Prostate gland (tissue), 2 donors: ENCODE measurements around the gene CDCA7L. TPM values are rescaled to one million over a fixed set of nuclear protein-coding genes. Genes with fewer than 3 reads are reported as not detected.
"Not testable (repeated sequence)": the region's sequence is repeated elsewhere in the genome, so short reads cannot be mapped to it uniquely, and the experiment has no call there.

ENCODE experiments used
- DNase-seq: peaks from one replicate; pipeline ENCODE4 v3.0.0-alpha.2; 2019; ENCODE audit warnings: low spot score
- H3K27ac ChIP-seq, 2 donors: fragments of 200-600 bp; sonication (generic); 2 replicates each; pipeline ENCODE4 v1.5.1; 2017 to 2019
- H3K27me3 ChIP-seq: fragments of 200-600 bp; sonication (generic); replicated peaks from 2 replicates; pipeline ENCODE4 v1.5.1; 2019; ENCODE audit not compliant: insufficient read depth
- H3K36me3 ChIP-seq, 2 donors: fragments of 200-600 bp; sonication (generic); 1 replicate in 1 of 2; 2 replicates in 1 of 2; pipeline versions ENCODE4 v1.5.1 to v1.8.1; 2017 to 2019
- H3K4me1 ChIP-seq: fragments of 200-600 bp; sonication (generic); replicated peaks from 2 replicates; pipeline ENCODE4 v1.5.1; 2019
- H3K4me3 ChIP-seq, 2 donors: fragments of 200-600 bp; sonication (generic); 2 replicates each; pipeline ENCODE4 v1.5.1; 2017 to 2019
- H3K9me3 ChIP-seq: fragments of 200-600 bp; sonication (generic); 2 replicates; pipeline ENCODE4 v1.5.1; 2017
- CTCF ChIP-seq, 4 experiments: fragments of 200-600 bp in 2 of 4; fragments of 450-650 bp in 2 of 4; sonication (generic) in 2 of 4; IDR thresholded peaks; 1 replicate in 3 of 4; 2 replicates in 1 of 4; pipeline ENCODE4 v1.5.1; 2016 to 2019; ENCODE audit warnings: antibody characterized with exemption in 4 of 4, mild to moderate bottlenecking in 2 of 4, moderate library complexity in 2 of 4
- POLR2A ChIP-seq: fragments of 450-650 bp; IDR thresholded peaks from one replicate; pipeline ENCODE4 v1.6.1; 2016; ENCODE audit warnings: antibody characterized with exemption, mild to moderate bottlenecking
- POLR2AphosphoS5 ChIP-seq: sonication (generic); formaldehyde crosslinking; IDR thresholded peaks from one replicate; pipeline ENCODE4 v1.6.1; 2017; ENCODE audit warnings: antibody characterized with exemption
- WGBS: methylation state at CpG from one replicate; pipeline ENCODE4 v1.1.5; 2018; 5-methylcytosine and 5-hydroxymethylcytosine counted together
- intact Hi-C: fragments of 100-400 bp; cut with DNase I; formaldehyde crosslinking; loops from one replicate; pipeline ENCODE4 v1.14.2; 2022
- total RNA-seq, 2 donors: library from RNA; depleted of rRNA; stranded (reverse); fragments of >200 nt; gene quantifications; one replicate each; pipeline ENCODE4 v1.1.0, GENCODE V29; 2016

The CDCA7L gene
- total RNA-seq, 2 donors from 2014 or later, result 17.7 to 47.1 TPM

GRCh38 chr7:21934808-21935207 is 10.9 kb downstream of the CDCA7L start:
- Histone ChIP-seq H3K36me3 (no peaks in the 10 kb centered on the region), H3K4me3 (no peak overlapping the region), H3K9me3 (no peaks in the 10 kb centered on the region), H3K27ac (no peak overlapping the region), H3K27me3 (no peaks in the 10 kb centered on the region), H3K4me1 (no peaks in the 10 kb centered on the region)
- no peak for TF ChIP-seq POLR2A
- TF ChIP-seq POLR2AphosphoS5, result no peak
- no peak for TF ChIP-seq CTCF (IDR thresholded peaks at IDR 0.05)
- no peak for DNase-seq
- intact Hi-C loops, result no loop called here

- H3K27ac ChIP-seq, H3K4me1 ChIP-seq, intact Hi-C loops, H3K36me3 ChIP-seq, H3K9me3 ChIP-seq, DNase-seq, H3K4me3 ChIP-seq, H3K27me3 ChIP-seq: not testable (repeated sequence)
- WGBS, result 84% methylated on average over 3 of the region's 3 CpGs
Measured at GRCh38 chr7:21933293-21933692, 12.4 kb downstream of the CDCA7L start.

- Histone ChIP-seq H3K9me3 (no peaks in the 10 kb centered on the region), H3K27me3 (no peaks in the 10 kb centered on the region), H3K36me3 (no peaks in the 10 kb centered on the region), H3K4me1 (no peaks in the 10 kb centered on the region), H3K27ac (no peak overlapping the region), H3K4me3 (no peak overlapping the region)
- TF ChIP-seq CTCF (IDR thresholded peaks at IDR 0.05), result no peak
- TF ChIP-seq POLR2A, result no peak
- TF ChIP-seq POLR2AphosphoS5, result no peak
- intact Hi-C loops, result no loop called here
- WGBS, result 74% methylated on average over 6 of the region's 6 CpGs
- no peak for DNase-seq
Measured at GRCh38 chr7:21927693-21928092, 18.0 kb downstream of the CDCA7L start.

GRCh38 chr7:21926448-21926847 is 19.3 kb downstream of the CDCA7L start:
- intact Hi-C loops, result no loop called here
- TF ChIP-seq CTCF (IDR thresholded peaks at IDR 0.05), result no peak
- no peak for TF ChIP-seq POLR2AphosphoS5
- TF ChIP-seq POLR2A, result no peak
- Histone ChIP-seq H3K27me3 (no peaks in the 10 kb centered on the region), H3K36me3 (no peaks in the 10 kb centered on the region), H3K4me1 (no peaks in the 10 kb centered on the region), H3K27ac (no peak overlapping the region), H3K9me3 (no peaks in the 10 kb centered on the region), H3K4me3 (no peak overlapping the region)
- DNase-seq, result no peak
- 89% methylated on average over 1 of the region's 1 CpG for WGBS

- DNase-seq, result peak; percentile 40
- TF ChIP-seq CTCF (IDR thresholded peaks at IDR 0.05), result no peak
- no peak for TF ChIP-seq POLR2AphosphoS5
- TF ChIP-seq POLR2A, result no peak
- H3K36me3 ChIP-seq, result no peaks in the 10 kb centered on the region
- intact Hi-C loops, result no loop called here
- no peaks in the 10 kb centered on the region for H3K4me1 ChIP-seq
- no peaks in the 10 kb centered on the region for H3K27me3 ChIP-seq
- WGBS, result 35% methylated on average over 2 of the region's 2 CpGs
- H3K9me3 ChIP-seq, result no peaks in the 10 kb centered on the region
- H3K27ac ChIP-seq, result no peak overlapping the region
- no peak overlapping the region for H3K4me3 ChIP-seq
Measured at GRCh38 chr7:21923658-21924057, 22.0 kb downstream of the CDCA7L start.
